Measurements from ENCODE around the gene CDKN1C.

DNA sequence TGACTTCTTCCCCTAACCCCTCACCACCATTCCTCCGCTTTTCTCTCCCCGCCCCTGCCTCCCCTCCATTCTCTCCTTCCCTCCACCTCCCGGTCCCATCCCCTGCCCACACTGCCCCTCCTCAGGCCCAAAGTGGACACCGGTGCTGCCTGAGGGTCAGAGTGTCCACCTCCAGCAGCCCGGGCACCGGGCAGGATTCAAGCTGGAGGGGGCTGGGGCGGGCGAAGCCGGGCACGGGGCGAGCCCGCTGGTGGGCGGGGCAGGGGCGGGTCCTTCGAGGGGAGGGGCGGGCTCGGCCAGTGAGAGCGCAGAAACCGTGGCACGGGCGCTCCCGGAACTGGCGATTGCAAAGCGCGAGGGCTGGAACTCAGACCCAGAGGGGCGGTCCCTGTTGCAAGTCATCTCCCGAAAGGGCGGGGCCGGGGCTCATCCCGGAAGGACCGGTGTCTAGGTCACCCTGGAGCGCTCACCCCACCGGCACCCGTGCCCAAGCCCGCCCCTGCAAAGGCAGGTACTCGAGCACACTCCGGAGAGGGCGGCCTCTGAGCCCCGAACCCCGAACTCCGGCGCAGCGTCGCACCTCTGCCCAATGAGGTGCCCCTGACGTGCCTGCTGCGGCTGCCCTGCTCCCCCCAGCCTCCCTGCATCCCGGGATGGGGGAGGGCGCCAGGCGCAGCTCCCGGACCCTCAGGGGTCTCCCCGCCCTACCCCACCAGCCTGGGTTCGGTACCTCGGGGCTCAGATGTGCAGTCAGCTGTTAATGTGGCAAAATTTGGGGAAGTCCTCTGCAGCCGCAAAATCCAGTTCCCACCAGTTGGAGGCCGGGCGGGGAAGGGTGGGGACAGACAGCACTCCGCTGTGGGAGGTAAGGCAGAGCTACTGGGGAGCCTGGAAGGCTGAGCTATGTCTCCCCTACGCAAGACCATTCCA, 16.5 kb upstream of the CDKN1C start:
- no peak for TF ChIP-seq CTCF (IDR thresholded peaks at IDR 0.05; ENCODE audit: poor library complexity, severe bottlenecking)
- no peak for TF ChIP-seq POLR2AphosphoS5 (IDR thresholded peaks at IDR 0.05)
- no peak for TF ChIP-seq EZH2 (IDR thresholded peaks at IDR 0.05; ENCODE audit: borderline replicate concordance, insufficient read depth, low read length, poor library complexity, severe bottlenecking)
- no peak for TF ChIP-seq EP300 (conservative IDR thresholded peaks at IDR 0.05; ENCODE audit: poor library complexity, severe bottlenecking)
- TF ChIP-seq REST (IDR thresholded peaks at IDR 0.05; ENCODE audit: borderline replicate concordance): no peak
- TF ChIP-seq MXI1 (conservative IDR thresholded peaks at IDR 0.05; ENCODE audit: poor library complexity, severe bottlenecking): no peak
- TF ChIP-seq TAF1 (IDR thresholded peaks at IDR 0.05; ENCODE audit: low read depth): no peak
- TF ChIP-seq RAD21 (conservative IDR thresholded peaks at IDR 0.05): no peak
- no peak for TF ChIP-seq SMC3 (conservative IDR thresholded peaks at IDR 0.05; ENCODE audit: poor library complexity)

Data from neural cell (in vitro differentiated cells).